MCF 10A (cell line): ENCODE results near the gene ARF1. TPM values are rescaled to one million over a fixed set of nuclear protein-coding genes. Genes with fewer than 3 reads are reported as not detected.

Experiments
- BruUV-seq: library from RNA; stranded (reverse); fragments of 400-500 nt; replicated peaks from 2 replicates; lab custom pipeline; 2021; lab: Mats Ljungman, UMichigan
- CTCF ChIA-PET: fragments of 300-600 bp; sonication (Branson Sonifier 250); formaldehyde crosslinking; extraction: SDS; loops from one replicate; lab custom pipeline; 2021; ENCODE audit warnings: antibody characterized with exemption, inconsistent platforms; lab: Yijun Ruan, JAX
- POLR2A ChIA-PET: fragments of 300-600, 350-650 bp; sonication (Branson Sonifier 250); formaldehyde crosslinking; extraction: SDS; loops from one replicate; lab custom pipeline; 2020; ENCODE audit warnings: antibody characterized with exemption, inconsistent platforms; lab: Yijun Ruan, JAX
- DNase-seq: peaks from one replicate; pipeline ENCODE4 v3.0.0-alpha.2; 2018; ENCODE audit not compliant: unreplicated experiment
- H3K27ac Mint-ChIP-seq: one replicate; pipeline ENCODE4 v1.8.0; 2022; ENCODE audit warnings: mild to moderate bottlenecking, low read depth, mixed read lengths; ENCODE audit not compliant: unreplicated experiment
- H3K27me3 Mint-ChIP-seq: one replicate; pipeline ENCODE4 v1.8.0; 2022; ENCODE audit warnings: mixed read lengths; ENCODE audit not compliant: insufficient read depth, unreplicated experiment
- H3K36me3 Mint-ChIP-seq: one replicate; pipeline ENCODE4 v1.8.0; 2022; ENCODE audit warnings: mild to moderate bottlenecking, moderate library complexity, mixed read lengths; ENCODE audit not compliant: insufficient read depth, unreplicated experiment
- H3K4me1 Mint-ChIP-seq: one replicate; pipeline ENCODE4 v1.8.0; 2022; ENCODE audit warnings: mixed read lengths; ENCODE audit not compliant: insufficient read depth, unreplicated experiment
- H3K4me3 Mint-ChIP-seq: one replicate; pipeline ENCODE4 v1.8.0; 2022; ENCODE audit warnings: mild to moderate bottlenecking, moderate library complexity, mixed read lengths; ENCODE audit not compliant: unreplicated experiment
- H3K9me3 Mint-ChIP-seq: one replicate; pipeline ENCODE4 v1.8.0; 2022; ENCODE audit warnings: mixed read lengths; ENCODE audit not compliant: unreplicated experiment
- CTCF ChIP-seq: fragments of 200-600 bp; IDR thresholded peaks from one replicate; pipeline ENCODE4 v1.8.0; 2022; ENCODE audit warnings: antibody characterized with exemption, mild to moderate bottlenecking; ENCODE audit not compliant: unreplicated experiment
- intact Hi-C: fragments of 100-400 bp; cut with micrococcal nuclease; formaldehyde crosslinking; loops from 2 replicates; pipeline ENCODE4 v1.14.1; 2022
- total RNA-seq: library from RNA; stranded (reverse); gene quantifications from 2 replicates; pipeline ENCODE4 v1.2.3, GENCODE V29; 2022

ARF1 gene
- total RNA-seq, 1 experiment from 2014 or later = 870 TPM

GRCh38 chr1:228094432-228095016 lies 12.0 kb downstream of the ARF1 start:
- Mint-ChIP-seq H3K4me1 (peaks cover 54% of the 10 kb centered on the region), H3K36me3 (peaks cover 92% of the 10 kb centered on the region), H3K27me3 (no peaks in the 10 kb centered on the region), H3K27ac (no peak overlapping the region), H3K9me3 (peaks cover 18% of the 10 kb centered on the region), H3K4me3 (no peak overlapping the region)
- POLR2A ChIA-PET = interaction anchor here (0.6 to 5.9 kb wide), 4 partner anchors 8 to 1758 kb away, joined by 3 to 41 read pairs (median 4); partner anchors contain the start of gene ARF1
- no TSS peak for BruUV-seq
- intact Hi-C loops = no loop called here
- no peak for DNase-seq
- CTCF ChIA-PET = interaction anchor here (0.8 to 1.3 kb wide), 2 partner anchors 71 to 95 kb away, joined by 3 to 6 read pairs; partner anchors contain the start of gene IBA57
- no peak for TF ChIP-seq CTCF

GRCh38 chr1:228095161-228095560 lies 12.7 kb downstream of the ARF1 start:
- H3K4me1 Mint-ChIP-seq = peaks cover 50% of the 10 kb centered on the region
- H3K4me3 Mint-ChIP-seq = no peak overlapping the region
- CTCF ChIA-PET = interaction anchor here (0.8 to 1.3 kb wide), 2 partner anchors 71 to 96 kb away, joined by 3 to 6 read pairs; partner anchors contain the start of gene IBA57
- DNase-seq = no peak
- POLR2A ChIA-PET = interaction anchor here (0.5 to 5.9 kb wide), 5 partner anchors 9 to 1758 kb away, joined by 3 to 41 read pairs (median 4); partner anchors contain the start of gene ARF1
- H3K9me3 Mint-ChIP-seq = peaks cover 18% of the 10 kb centered on the region
- no peak for TF ChIP-seq CTCF
- no peaks in the 10 kb centered on the region for H3K27me3 Mint-ChIP-seq
- intact Hi-C loops = no loop called here
- BruUV-seq = no TSS peak
- peaks cover 96% of the 10 kb centered on the region for H3K36me3 Mint-ChIP-seq
- H3K27ac Mint-ChIP-seq = no peak overlapping the region

DNA sequence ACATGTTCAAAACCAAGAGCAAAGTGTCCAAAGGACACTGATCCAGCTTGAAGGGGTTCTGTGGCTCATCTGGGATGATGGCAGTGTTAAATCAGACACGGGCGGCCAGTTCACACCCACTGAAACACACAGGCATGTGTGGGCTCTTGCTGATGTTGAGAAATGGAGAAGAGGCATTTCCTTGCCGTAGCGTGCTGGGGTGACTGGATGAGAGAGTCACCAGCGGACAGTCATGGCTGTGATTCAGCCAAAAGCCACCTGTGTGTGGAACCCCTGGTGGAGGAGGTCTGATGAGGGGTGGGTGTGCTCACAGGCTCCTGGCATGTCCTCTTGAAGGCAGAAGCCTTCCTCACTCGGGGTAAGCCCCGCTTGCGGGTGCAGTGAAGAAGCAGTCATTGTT lies 13.4 kb downstream of the ARF1 start:
- intact Hi-C loops = no loop called here

More for the DNA sequence above, 13.4 kb downstream of the ARF1 start:
- Mint-ChIP-seq H3K4me3 (no peak overlapping the region), H3K27ac (no peak overlapping the region), H3K36me3 (peaks cover 96% of the 10 kb centered on the region), H3K27me3 (no peaks in the 10 kb centered on the region), H3K4me1 (peaks cover 43% of the 10 kb centered on the region), H3K9me3 (peaks cover 18% of the 10 kb centered on the region)
- no TSS peak for BruUV-seq
- POLR2A ChIA-PET = interaction anchor here (5.9 kb wide), 1 partner anchor 13 kb away, joined by 41 read pairs; the partner anchor contains the start of gene ARF1
- DNase-seq = no peak
- TF ChIP-seq CTCF = no peak
- CTCF ChIA-PET = interaction anchor here (1.3 kb wide), 1 partner anchor 97 kb away, joined by 6 read pairs; no protein-coding TSS in a partner anchor
